GM18508 (cell line): ENCODE measurements around the gene LEMD3.

Experiments used
- ATAC-seq: cut with Tn5 transposase; IDR thresholded peaks from one replicate; pipeline ENCODE4 v1.9.1; 2021; ENCODE audit warnings: moderate number of reproducible peaks; ENCODE audit not compliant: insufficient read depth, unreplicated experiment

LEMD3 gene

DNA sequence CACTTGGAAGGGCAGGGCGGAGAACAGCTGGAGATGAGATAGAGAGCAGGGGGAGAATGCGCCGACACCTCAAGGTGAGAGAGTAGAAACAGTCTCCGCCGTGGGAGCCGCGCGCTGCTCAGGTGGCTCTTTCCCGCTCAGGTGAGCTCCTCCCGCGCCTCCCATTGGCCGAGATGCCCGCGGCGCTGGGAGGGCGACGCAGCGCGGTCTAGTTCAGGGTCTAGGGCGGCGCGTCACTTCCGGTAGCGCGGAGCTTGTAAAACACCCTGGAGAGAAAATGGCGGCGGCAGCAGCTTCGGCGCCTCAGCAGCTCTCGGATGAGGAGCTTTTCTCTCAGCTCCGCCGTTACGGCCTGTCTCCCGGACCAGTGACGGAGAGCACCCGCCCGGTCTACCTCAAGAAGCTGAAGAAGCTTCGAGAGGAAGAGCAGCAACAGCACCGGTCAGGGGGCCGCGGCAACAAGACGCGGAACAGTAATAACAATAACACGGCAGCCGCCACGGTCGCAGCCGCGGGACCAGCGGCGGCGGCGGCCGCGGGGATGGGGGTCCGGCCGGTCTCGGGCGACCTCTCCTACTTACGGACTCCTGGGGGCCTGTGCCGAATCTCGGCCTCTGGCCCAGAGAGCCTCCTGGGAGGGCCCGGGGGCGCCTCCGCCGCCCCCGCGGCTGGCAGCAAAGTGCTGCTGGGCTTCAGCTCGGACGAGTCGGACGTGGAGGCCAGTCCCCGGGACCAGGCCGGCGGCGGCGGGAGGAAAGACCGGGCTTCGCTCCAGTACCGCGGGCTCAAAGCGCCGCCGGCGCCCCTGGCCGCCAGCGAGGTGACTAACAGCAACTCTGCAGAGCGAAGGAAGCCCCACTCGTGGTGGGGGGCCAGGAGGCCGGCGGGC, at the start of gene LEMD3:
Gene LEMD3, plus strand, starts transcription at position 264 of the 889 bp plus-strand sequence. Its CDS starts 14 bp downstream, at position 278.
- peak; percentile 82 for ATAC-seq

DNA sequence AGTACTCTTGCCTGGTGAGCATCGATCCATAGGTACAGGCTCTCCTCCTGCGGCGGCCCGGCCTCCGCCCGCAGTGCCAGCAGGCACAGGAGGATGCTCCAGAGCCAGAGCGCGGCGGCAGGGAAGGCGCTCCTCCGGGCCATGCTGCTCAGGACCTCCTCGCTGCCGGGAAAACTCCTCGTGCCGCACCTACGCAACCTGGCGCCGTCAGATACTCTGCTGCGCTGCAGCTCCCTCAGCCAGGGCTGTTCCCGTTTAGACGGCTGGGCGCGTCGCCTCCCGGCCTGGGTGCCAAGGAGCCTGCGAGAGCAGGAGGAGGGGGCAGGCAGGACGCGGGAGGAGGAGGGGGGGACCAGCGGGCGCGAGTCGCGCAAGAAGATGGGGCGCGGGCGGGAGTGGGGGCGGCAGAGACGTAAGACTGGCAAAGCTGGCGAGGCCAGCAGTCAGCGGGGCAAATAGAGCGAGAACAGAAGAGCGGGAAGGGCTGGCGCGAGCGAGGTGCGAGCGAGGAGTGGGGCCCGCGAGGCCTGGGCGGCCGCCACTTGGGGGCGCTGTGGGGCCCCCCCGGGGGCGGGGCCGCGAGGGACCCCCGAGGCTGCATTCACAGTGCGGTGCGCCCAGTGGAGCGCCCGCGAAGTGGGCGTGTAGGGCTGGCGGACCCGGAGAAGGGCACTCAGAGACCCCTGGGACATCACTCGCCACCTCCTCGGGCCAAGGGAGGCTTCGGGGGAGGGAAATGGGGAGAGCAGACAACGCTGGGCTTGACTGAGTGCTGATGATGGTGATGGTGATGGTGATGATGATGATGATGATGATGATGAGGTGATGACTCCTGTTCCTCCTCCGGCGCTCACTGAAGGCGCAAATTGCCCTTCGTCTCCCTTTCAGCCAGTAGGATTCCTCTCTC, 48.1 kb upstream of the LEMD3 start, which contains the start of gene WIF1:
Gene WIF1, minus strand, starts transcription at position 257 of the 907 bp plus-strand sequence. Its CDS starts 114 bp downstream, at position 143.
- ATAC-seq, result no peak

DNA sequence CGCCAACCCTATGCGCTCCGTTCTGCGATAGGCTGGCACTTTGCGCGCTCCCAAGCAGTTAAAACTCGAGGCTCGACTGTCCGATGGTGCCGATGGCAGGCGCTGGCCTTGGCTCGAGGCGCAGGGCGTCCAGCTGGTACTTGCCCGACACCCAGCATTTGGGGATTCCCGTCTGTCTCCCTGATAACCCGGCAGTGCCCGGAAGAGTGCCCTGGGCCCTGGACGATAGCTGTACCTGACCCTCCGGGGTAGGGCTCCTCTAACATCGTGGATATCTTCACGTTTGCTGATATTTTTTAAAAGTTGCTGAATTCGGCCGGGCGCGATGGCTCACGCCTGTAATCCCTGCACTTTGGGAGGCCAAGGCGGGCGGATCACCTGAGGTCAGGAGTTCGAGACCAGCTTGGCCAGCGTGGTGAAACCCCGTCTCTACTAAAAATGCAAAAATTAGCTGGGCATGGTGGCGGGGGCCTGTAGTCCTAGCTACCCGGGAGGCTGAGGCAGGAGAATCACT, 47.4 kb upstream of the LEMD3 start:
- no peak for ATAC-seq

DNA sequence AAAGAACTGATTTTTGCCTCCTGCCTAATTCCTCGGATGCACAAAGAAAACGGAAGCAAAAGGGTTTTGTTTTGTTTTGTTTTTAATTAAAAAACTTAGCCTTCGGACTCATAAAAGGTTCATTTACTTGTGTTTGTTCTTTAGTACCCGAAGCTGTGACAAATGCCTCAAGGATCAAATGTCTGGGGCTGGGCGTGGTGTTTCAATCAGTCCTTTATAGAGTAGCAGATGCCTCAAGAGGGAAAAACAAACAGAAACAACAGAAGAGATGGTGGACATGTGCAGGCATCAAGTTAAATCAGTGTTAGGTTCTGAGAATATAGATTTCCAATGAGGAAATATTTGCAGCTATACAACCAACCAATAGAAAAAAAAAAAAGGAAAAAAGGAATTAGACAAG, 46.7 kb upstream of the LEMD3 start:
- ATAC-seq, result no peak

DNA sequence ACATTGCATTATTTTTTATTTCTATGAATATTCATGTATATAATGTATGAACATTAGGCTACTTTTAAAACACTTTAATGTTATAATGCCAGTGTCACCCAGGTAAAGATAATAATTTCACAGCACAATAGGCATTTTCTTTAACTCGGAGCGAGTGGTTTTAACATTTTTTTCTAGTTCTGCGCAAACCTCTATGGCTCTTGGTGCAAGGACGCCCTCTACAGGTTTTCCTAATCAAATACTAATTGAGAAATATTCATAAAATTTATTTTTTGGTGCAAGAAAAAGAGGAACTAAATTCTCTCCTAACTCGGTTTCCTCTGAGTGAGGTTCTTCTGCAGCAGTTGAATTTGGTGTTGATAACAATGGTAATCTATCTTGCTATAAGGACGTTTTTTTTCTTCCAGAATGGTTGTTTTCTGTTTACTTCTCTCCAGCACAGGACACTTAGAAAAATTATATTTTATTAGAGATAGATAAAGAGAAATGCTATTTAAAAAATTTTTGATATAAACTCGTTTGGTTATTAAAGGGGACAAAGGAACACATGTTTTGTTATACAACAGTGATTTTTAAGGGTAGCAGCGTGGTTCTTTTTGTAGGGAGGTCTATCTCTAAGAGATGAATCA, 45.8 kb upstream of the LEMD3 start:
- ATAC-seq, result no peak

DNA sequence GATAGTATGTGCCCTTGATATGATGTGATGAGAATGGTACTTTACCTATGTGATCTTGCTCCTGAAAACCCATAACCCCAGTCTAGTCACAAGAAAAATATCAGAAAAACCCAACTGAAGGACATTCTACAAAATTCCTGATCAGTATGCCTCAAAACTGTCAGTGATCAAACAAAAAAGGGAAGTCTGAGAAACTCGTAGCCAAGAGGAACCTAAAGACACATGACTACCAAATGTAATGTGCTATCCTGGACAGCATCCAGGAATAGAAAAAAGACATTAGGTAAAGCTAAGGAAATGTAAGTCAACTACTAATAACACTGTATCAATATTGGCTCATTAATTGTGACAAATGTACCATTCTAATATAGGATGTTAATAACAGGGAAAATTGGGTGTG, 44.1 kb upstream of the LEMD3 start:
- ATAC-seq, result no peak

DNA sequence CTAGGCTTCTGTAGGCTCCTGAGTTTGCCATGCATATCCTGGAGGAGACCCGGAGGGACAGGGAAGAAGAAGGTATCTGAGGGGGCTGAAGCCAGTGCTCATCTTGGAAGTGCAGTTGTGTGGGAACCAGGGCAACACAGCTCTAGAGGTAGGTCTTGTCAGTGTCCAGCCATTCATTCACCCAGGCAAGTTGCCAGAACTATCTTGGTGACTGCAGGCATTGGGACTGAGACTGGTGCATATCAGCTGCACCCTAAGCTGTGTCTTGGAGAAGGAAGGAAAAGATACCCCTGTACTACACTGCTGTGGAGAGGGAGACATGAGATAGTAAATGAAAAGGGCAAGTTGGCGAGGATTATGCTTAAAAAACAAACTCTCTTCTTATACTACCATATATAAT, 43.4 kb upstream of the LEMD3 start:
- ATAC-seq, result no peak

DNA sequence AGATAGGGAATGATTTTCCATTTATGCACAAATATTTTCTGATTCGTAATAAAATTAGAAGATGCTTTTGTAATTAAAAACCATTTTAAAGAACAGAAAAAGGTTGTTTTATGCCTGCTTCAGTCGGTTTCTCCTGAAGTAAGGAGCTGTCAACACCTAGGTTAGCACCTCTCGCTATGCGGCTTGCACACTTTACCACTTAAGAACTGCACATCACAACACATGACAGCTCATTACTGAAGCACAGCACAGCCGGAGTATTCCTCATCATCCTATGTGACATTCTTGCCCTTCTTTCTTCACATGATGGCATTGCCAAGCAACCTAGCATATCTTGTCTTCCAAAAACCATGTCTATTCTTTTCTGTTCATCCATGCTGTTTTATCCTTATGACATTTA, 42.9 kb upstream of the LEMD3 start:
- ATAC-seq, result no peak

DNA sequence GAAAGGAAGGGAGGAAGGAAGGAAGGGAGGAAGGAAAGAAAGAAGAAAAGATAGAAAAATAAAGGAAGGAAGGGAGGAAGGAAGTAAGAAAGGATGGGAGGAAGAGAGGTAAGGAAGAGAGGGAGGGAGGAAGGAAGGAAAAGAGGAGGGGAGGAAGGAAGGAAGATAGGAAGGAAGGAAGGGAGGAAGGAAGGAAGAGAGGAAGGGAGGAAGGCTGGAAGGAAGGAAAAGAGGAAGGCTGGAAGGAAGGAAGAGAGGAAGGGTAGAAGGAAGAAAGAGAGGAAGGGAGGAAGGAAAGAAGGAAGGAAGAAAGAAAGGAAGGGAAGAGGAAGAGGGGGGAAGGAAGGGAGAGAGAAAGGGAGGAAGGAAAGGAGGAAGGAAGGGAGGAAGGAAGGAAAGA, 35.5 kb upstream of the LEMD3 start:
- ATAC-seq, result no peak

DNA sequence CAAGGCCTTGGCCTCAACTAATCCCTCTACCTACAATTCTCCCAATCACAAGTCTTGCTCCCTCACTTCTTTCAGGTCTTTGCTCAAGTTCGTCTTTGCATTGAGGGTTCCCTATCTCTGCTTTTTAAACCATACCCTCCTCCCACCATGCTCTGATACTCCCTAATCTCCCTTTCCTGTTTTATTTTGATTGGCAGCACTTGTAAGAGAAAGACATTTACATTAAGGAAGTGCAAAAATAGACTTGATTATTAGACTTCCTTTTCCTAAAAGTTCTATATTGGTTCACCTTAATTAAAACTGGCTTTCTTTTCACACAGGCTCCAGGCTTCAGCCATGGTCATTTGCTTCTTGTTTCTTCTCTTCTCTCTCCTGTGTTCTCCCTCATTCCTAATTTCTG, 30.0 kb upstream of the LEMD3 start:
- ATAC-seq, result no peak

DNA sequence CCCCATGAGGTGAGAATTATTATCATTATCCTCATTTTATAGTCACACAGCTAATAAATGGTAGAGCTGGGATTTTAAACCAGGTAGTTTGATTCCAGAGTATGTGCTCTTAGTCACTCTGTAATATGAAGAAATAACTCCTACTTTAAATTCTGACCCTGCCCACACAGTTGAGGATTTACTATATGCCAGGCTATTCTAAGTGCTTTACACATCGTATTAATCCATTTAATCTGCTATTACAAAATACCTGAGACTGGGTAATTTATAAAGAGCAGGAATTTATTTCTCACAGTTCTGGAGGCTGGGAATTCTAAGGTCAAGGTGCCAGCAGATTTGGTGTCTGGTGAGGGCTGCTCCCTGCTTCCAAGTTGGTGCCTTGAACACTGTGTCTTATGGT, 28.6 kb upstream of the LEMD3 start:
- no peak for ATAC-seq

DNA sequence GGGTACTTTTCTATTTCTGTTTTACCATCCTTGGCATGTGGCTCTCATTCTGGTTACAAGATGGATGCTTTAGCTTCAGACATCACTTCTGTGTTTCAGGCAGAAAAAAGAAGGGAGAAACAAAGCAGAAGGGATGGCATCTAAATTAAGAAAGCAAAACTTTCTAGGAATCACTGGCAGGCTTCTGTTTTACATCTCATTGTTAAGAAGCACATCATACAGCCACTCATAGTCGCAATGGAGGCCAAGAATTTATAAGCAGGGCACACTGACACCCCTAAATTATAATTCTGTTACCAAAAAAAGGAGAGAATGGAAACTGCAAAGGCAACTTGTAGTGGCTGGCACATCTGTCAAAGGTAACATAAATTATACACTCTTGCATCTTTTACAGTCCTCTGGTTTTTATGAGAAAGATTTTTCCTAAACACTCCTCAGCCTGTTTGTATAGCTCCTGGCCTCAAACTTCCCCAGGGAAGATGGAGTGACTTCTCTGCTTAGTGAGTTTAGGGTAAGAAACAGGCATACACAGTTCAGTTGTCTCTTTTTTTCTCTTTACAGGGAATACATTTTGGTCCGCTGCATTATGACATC, 22.0 kb upstream of the LEMD3 start:
- no peak for ATAC-seq

DNA sequence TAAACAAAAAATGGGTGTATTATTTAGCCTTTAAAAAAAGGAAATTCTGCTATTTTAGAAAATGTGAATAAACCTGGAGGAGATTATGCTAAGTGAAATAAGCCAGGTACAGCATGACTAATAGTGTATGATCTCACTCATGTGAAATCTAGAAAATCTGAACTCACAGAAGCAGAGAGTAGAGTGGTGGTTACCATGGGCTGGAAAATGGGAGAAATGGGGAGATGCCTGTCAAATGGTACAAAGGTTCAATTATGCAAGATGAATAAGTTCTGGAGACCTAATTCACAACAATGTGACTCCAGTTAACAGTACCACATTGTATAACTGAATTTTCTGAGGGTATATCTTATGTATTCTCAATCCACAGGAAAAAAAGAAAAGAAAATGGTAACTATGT, 17.4 kb upstream of the LEMD3 start:
- ATAC-seq, result no peak

DNA sequence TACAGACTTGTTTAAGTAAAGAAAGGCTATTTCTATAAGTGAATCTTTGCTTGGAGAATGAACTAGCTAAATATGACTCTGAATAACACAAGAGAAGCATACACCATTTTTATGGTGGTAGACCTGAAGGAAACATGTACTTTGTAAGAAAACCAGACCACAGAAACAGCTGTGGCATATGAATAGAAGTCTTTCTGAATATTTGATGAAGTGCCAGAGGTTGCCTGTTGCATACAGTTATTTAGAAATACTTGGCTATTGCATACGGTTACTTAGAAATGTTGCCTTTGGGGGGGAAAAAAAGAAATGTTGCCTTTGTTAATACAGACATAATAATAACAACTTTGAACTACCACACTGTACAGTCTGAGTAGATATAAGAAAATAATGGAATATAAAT, 16.8 kb upstream of the LEMD3 start:
- ATAC-seq, result no peak

DNA sequence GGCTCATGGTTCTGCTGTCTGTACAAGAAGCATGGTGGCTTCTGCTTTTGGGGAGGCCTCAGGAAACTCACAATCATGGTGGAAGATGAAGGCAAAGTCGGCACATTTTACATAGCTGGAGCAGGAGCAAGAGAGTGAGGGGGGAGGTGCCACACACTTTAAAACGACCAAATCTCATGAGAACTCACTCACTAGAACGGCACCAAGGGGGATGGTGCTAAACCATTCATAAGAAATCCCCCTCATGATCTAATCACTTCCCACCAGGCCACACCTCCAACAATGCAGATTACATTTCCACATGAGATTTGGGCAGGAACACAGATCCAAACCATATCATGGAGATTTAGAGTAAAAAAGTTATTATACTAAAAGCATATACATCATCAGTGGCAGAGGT, 13.6 kb upstream of the LEMD3 start:
- ATAC-seq, result peak; percentile 22

DNA sequence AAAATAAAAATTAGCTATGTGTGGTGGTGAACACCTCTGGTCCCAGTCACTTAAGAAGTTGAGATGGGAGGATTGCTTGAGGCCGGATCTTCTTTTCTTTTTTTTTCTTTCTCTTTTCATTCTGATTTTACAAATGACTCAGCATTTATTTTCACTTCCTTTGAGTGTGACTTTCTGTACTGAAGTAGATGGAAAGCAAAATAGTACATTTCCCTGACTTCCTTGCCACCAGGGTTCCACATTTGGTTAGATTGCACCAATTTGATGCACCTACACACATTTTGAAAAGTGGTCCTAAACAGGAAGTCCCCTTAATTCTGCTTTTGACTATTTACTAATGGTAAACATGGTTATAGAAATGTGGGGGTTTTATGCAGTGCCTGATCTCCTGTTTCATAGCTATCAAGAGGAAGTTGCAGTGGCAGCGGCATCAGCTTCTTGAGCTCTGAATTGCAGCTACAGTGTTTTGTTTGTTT, 13.0 kb upstream of the LEMD3 start:
- peak; percentile 82 for ATAC-seq

DNA sequence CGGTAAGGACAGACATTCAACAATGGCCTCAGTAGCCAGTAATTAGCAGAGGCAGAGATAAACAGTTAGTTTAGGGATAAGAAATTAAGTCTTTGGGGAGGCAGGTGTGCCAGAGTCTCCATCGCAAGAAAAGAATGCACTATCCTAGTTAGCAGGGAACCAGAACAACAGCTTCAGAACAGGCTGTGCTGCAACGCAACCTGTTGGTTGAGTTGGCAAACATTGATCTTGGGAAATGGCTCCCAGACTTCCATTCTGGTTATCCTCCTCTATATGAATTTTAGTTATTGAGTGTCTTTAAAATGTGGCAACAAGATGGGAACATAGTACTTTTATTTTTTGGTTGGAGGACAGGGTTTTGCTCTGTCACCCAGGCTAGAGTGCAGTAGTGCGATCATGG, 12.3 kb upstream of the LEMD3 start:
- ATAC-seq, result no peak

DNA sequence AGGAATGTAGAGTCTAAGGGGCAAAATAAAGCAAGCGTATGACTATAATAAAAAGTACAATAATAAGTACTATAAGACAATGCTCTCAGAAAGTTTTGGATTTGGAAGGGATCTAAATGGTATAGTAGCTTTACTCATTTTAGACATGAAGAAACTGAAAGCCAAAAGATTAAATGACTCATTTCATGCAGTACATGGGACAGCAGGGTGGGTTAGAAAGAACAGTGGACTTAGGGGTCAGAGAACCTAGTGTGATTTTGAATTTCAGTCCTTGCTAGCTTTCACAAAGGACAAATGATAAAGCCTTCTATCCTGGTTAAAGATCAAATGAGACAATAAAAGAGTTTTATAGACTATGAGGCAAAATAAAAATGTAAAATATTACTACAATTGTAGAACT, 6.8 kb upstream of the LEMD3 start:
- ATAC-seq, result peak; percentile 52

DNA sequence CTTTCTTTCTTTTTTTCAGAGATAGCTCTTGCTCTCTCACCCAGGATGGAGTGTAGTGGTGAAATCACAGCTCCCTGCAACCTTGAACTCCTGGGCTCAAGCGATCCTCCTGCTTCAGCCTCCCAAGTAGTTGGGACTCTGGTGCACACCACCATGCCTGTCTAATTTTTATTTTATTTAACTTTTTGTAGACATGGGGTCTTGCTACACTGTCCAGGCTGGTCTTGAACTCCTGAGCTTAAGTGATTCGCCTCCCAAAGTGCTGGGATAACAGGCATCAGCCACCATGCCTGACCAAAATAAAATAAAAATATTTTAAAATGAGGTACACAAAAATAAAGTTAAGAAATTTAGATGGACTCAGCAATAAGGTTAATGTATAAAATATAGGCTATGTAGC, 5.1 kb upstream of the LEMD3 start:
- no peak for ATAC-seq

DNA sequence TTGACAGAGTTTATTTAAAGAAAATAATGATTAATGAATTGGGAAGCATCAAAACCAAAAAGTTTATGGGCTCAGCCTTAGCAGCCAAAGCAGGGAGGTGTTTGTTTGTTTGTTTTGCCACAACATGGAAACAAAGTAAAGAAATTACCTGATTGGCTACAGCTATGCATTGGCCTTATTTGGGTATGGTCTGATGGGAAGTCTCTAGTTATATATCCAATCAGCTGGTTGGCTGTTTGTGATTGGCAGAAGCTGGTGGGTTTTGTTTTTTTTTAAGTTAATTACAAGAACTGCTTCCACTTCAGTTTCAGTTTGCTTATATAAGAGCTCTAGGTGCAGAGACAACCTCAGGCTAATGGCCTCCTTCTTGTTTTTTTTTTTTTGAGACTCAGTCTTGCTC, 4.6 kb upstream of the LEMD3 start:
- no peak for ATAC-seq
